Left forelimb (tissue), 1 donor: ENCODE results near the gene PLAGL1.

ENCODE experiments used
- DNase-seq: peaks from one replicate; pipeline ENCODE4 v3.0.0-alpha.2; 2018; ENCODE audit warnings: low spot score

The PLAGL1 gene

GRCh38 chr6:143966312-143966711 lies 41.7 kb downstream of the PLAGL1 start:
- no peak for DNase-seq

- DNase-seq, result no peak
These were observed 42.4 kb downstream of the PLAGL1 start for GRCh38 chr6:143965503-143966171.

- DNase-seq, result no peak
These were observed 43.4 kb downstream of the PLAGL1 start for GRCh38 chr6:143964674-143965081.

GRCh38 chr6:143963158-143963919 lies 44.7 kb downstream of the PLAGL1 start:
- no peak for DNase-seq

GRCh38 chr6:143961886-143962878 lies 45.9 kb downstream of the PLAGL1 start:
- no peak for DNase-seq

- DNase-seq, result no peak
These were observed 47.0 kb downstream of the PLAGL1 start for GRCh38 chr6:143961066-143961465.

- DNase-seq, result no peak
These were observed 48.1 kb downstream of the PLAGL1 start for GRCh38 chr6:143959927-143960326.

GRCh38 chr6:143958839-143959399 lies 49.1 kb downstream of the PLAGL1 start:
- DNase-seq, result no peak

GRCh38 chr6:143957679-143958274 lies 50.3 kb downstream of the PLAGL1 start:
- DNase-seq, result no peak

GRCh38 chr6:143955971-143956370 lies 52.1 kb downstream of the PLAGL1 start:
- no peak for DNase-seq

- no peak for DNase-seq
These were observed 54.1 kb downstream of the PLAGL1 start for GRCh38 chr6:143953922-143954321.

- DNase-seq, result no peak
These were observed 54.9 kb downstream of the PLAGL1 start for GRCh38 chr6:143952947-143953701.

GRCh38 chr6:143952060-143952778 lies 55.8 kb downstream of the PLAGL1 start:
- no peak for DNase-seq

- DNase-seq, result no peak
These were observed 57.2 kb downstream of the PLAGL1 start for GRCh38 chr6:143950875-143951274.

- DNase-seq, result no peak
These were observed 58.1 kb downstream of the PLAGL1 start for GRCh38 chr6:143949962-143950361.

GRCh38 chr6:143949535-143949934 lies 58.5 kb downstream of the PLAGL1 start:
- DNase-seq, result no peak

GRCh38 chr6:143948208-143948607 lies 59.9 kb downstream of the PLAGL1 start:
- no peak for DNase-seq

GRCh38 chr6:143941852-143942627 lies 66.0 kb downstream of the PLAGL1 start:
- no peak for DNase-seq

- DNase-seq, result no peak
These were observed 68.0 kb downstream of the PLAGL1 start for GRCh38 chr6:143940011-143940597.
